Measurements from ENCODE around the gene CNDP2. TPM values are rescaled to one million over a fixed set of nuclear protein-coding genes. Genes with fewer than 3 reads are reported as not detected.

CNDP2 gene
- total and polyA plus RNA-seq, 2 experiments from 2014 or later = 40.5 to 72.2 TPM

- H3K9me2 ChIP-seq (ENCODE audit: insufficient read depth) = no peaks in the 10 kb centered on the region
- peaks cover 5% of the 10 kb centered on the region; the same call in 1 of the 2 replicates for H3K36me3 ChIP-seq (ENCODE audit: low read depth)
- H3K9me3 ChIP-seq (ENCODE audit: low read depth) = no peaks in the 10 kb centered on the region
- H3K9ac ChIP-seq = no peak overlapping the region
- H3K4me2 ChIP-seq (ENCODE audit: unreplicated experiment) = no peak overlapping the region
- no peak for TF ChIP-seq EZH2phosphoT487 (IDR thresholded peaks at IDR 0.05; ENCODE audit: insufficient read depth, low read depth)
- no peak for TF ChIP-seq EZH2 (IDR thresholded peaks at IDR 0.05; ENCODE audit: insufficient read depth, poor library complexity, severe bottlenecking)
- H3K79me2 ChIP-seq (ENCODE audit: insufficient read depth) = no peaks in the 10 kb centered on the region
- H3K4me3 ChIP-seq = no peak overlapping the region
- no peaks in the 10 kb centered on the region for H4K20me1 ChIP-seq (ENCODE audit: insufficient read depth)
- H3K4me1 ChIP-seq (ENCODE audit: insufficient read depth) = no peaks in the 10 kb centered on the region
- no peaks in the 10 kb centered on the region for H3K27me3 ChIP-seq (replicated peaks; ENCODE audit: insufficient read depth)
- WGBS, 2 experiments (ENCODE audit: low coverage in 1 of 2, low lambda C conversion rate in 2 of 2, missing lambda C conversion rate in 2 of 2) = 93 to 95% methylated on average over 18 of the region's 18 CpGs
- DNase-seq = no peak
- H3F3A ChIP-seq (ENCODE audit: insufficient read depth) = no peaks in the 10 kb centered on the region
- H3K27ac ChIP-seq = no peak overlapping the region
- H2AFZ ChIP-seq = no peak overlapping the region
- in situ Hi-C loops (cut with MboI) = no loop called here
Measured at GRCh38 chr18:74519320-74520095, 23.3 kb downstream of the CNDP2 start.

GRCh38 chr18:74520096-74520833 is 24.1 kb downstream of the CNDP2 start:
- Histone ChIP-seq H3K27me3 (replicated peaks; ENCODE audit: insufficient read depth) (no peaks in the 10 kb centered on the region), H3K4me1 (ENCODE audit: insufficient read depth) (no peaks in the 10 kb centered on the region), H3K9me2 (ENCODE audit: insufficient read depth) (no peaks in the 10 kb centered on the region), H3K4me3 (no peak overlapping the region), H3K27ac (no peak overlapping the region), H3K4me2 (ENCODE audit: unreplicated experiment) (no peak overlapping the region), H3K9me3 (ENCODE audit: low read depth) (no peaks in the 10 kb centered on the region), H3K36me3 (ENCODE audit: low read depth) (peaks cover 5% of the 10 kb centered on the region; the same call in 1 of the 2 replicates), H3F3A (ENCODE audit: insufficient read depth) (no peaks in the 10 kb centered on the region), H4K20me1 (ENCODE audit: insufficient read depth) (no peaks in the 10 kb centered on the region), H3K79me2 (ENCODE audit: insufficient read depth) (no peaks in the 10 kb centered on the region), H2AFZ (no peak overlapping the region), H3K9ac (no peak overlapping the region)
- 87 to 89% methylated on average over 14 of the region's 14 CpGs for WGBS, 2 experiments (ENCODE audit: low coverage in 1 of 2, low lambda C conversion rate in 2 of 2, missing lambda C conversion rate in 2 of 2)
- in situ Hi-C loops (cut with MboI) = no loop called here
- no peak for DNase-seq
- TF ChIP-seq EZH2 (IDR thresholded peaks at IDR 0.05; ENCODE audit: insufficient read depth, poor library complexity, severe bottlenecking) = no peak
- TF ChIP-seq EZH2phosphoT487 (IDR thresholded peaks at IDR 0.05; ENCODE audit: insufficient read depth, low read depth) = no peak

DNA sequence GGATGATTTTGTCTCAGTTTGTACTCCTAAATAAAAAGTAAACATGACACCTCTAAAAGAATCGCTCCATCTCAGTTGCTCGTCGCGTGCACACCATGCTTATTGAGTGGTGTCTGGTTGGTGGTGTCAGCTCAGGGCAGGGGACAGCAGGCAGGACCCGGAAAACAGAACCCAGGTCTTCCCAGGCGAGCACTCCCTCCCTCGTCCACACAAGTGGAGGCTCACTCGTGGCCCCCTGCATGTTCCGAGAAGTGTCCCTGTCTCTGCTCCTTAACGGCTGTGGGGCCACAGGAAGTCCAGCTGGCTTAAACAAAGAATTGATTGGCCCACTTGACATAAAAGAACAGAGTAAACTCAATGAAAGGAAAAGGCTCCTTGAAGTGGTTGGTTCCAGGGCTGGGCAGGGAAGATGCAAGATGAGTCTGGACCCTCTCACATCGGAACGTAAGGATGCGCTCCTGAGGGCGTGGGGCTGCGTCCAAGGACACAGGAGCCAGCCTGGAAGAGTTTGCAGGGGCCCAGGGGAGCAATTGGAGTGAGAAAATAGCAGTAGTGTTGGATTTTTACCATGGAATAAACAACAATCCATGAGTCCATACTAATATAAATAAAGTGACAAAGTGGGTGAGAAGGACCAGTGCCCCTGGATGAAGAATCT is 25.0 kb downstream of the CNDP2 start:
- H3K9me2 ChIP-seq (ENCODE audit: insufficient read depth) = no peaks in the 10 kb centered on the region
- in situ Hi-C loops (cut with MboI) = no loop called here
- TF ChIP-seq EZH2phosphoT487 (IDR thresholded peaks at IDR 0.05; ENCODE audit: insufficient read depth, low read depth) (no peak), EZH2 (IDR thresholded peaks at IDR 0.05; ENCODE audit: insufficient read depth, poor library complexity, severe bottlenecking) (no peak)

More for the DNA sequence above, 25.0 kb downstream of the CNDP2 start:
- no peak overlapping the region for H3K4me3 ChIP-seq
- H3K36me3 ChIP-seq (ENCODE audit: low read depth) = peaks cover 5% of the 10 kb centered on the region; the same call in 1 of the 2 replicates
- H3K9me3 ChIP-seq (ENCODE audit: low read depth) = no peaks in the 10 kb centered on the region
- H3K79me2 ChIP-seq (ENCODE audit: insufficient read depth) = no peaks in the 10 kb centered on the region
- no peaks in the 10 kb centered on the region for H3K27me3 ChIP-seq (replicated peaks; ENCODE audit: insufficient read depth)
- H2AFZ ChIP-seq = no peak overlapping the region
- H3K9ac ChIP-seq = no peak overlapping the region
- no peaks in the 10 kb centered on the region for H4K20me1 ChIP-seq (ENCODE audit: insufficient read depth)
- DNase-seq = no peak
- 97 to 98% methylated on average over 15 of the region's 15 CpGs for whole genome bisulfite sequencing, 2 experiments (ENCODE audit: low coverage in 1 of 2, low lambda C conversion rate in 2 of 2, missing lambda C conversion rate in 2 of 2)
- H3K4me1 ChIP-seq (ENCODE audit: insufficient read depth) = no peaks in the 10 kb centered on the region
- H3K4me2 ChIP-seq (ENCODE audit: unreplicated experiment) = no peak overlapping the region
- no peaks in the 10 kb centered on the region for H3F3A ChIP-seq (ENCODE audit: insufficient read depth)
- H3K27ac ChIP-seq = no peak overlapping the region
